Stimulated activated CD8-positive, alpha-beta memory T cell treated with anti-CD3 and anti-CD28 coated beads, Interleukin-7, amount 100 ng/mL, for 1 hour (primary cell): ENCODE data around the gene ARHGAP42.

ENCODE experiments used
- DNase-seq, 2 donors: peaks; one replicate each; pipeline ENCODE4 v3.0.0-alpha.2; 2020; ENCODE audit warnings: low read depth in 2 of 2

ARHGAP42 gene

GRCh38 chr11:100800202-100800601 lies 113.1 kb downstream of the ARHGAP42 start:
- DNase-seq: no peak

DNA sequence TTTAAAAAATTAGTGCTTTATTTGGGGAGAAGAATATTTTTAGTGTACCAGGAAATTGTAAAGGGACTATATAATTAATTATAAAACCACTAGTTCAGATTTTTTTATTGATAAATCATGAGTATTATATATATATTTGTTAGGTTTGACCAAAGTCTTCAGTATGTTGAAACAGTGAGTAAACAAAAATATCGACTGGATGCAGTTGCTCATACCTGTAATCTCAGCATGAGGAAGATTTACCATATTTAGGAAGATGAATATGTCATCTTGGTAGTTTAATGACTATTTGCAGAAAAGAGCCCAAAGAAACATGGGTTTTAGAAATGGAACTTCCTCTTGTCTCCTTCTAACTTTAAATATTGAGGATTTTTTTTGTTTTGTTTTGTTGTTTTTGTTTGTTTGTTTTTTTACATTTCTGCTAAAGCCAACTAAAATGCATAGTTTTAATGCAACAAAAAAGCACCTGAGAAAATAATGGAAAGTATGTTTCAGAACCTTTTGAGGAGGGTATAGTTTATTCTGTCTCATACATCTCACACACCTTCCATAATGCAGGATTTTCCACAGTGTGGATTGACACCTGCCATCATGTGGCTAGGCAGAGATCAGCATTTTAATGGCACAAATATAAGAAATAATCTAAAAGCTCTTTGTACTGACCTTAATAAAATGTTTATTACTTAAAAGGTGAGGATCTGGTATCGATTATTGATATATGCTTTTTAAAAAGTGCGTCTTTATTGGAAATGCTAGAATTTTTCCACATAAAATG lies 114.3 kb downstream of the ARHGAP42 start:
- no peak for DNase-seq

GRCh38 chr11:100805506-100806199 lies 118.6 kb downstream of the ARHGAP42 start:
- DNase-seq: no peak

DNA sequence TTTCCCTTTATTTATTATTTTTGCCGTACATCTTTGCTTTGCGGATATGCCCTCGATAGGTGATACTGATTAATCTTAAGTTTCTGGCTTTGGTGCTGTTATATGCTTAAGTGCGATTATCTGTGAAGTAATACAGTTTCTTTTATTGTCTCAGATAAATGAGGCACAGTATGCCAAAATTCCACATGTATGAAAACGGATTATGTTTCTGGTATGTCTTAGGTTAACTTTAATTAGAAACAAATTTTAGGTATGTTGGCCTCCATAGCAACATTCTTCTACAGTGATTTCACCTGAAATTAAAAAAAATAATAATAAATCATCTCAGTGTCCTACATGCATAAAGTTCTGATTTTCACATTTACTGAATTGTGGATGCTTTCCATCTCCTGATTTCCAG lies 119.2 kb downstream of the ARHGAP42 start:
- DNase-seq: no peak

- DNase-seq: no peak
Observed at GRCh38 chr11:100808904-100809491, 121.9 kb downstream of the ARHGAP42 start.

GRCh38 chr11:100810146-100810545 lies 123.1 kb downstream of the ARHGAP42 start:
- no peak for DNase-seq

- DNase-seq: no peak
Observed at GRCh38 chr11:100810666-100811065, 123.6 kb downstream of the ARHGAP42 start.

DNA sequence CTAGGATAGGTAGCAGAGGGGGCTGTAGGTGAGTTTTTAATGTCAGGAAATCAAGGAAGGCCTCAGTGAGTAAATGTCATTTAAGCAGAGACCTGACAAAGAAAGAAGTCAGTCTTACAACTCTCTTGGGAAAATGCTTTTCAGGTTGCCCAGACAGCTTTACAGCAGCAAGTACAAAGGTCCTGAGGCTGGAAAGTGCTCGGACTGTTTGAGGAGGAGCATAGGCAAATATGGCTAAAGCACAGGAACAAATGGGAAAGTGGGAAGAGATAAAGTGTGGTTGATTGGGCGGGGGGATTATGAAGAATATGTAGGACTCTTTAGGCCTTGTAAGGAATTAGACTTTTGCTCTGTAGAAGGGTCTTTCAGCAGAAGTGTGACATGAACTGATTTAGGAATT lies 125.4 kb downstream of the ARHGAP42 start:
- DNase-seq: no peak

GRCh38 chr11:100815787-100816330 lies 128.8 kb downstream of the ARHGAP42 start:
- no peak for DNase-seq

- DNase-seq: no peak
Observed at GRCh38 chr11:100816823-100817222, 129.7 kb downstream of the ARHGAP42 start.

DNA sequence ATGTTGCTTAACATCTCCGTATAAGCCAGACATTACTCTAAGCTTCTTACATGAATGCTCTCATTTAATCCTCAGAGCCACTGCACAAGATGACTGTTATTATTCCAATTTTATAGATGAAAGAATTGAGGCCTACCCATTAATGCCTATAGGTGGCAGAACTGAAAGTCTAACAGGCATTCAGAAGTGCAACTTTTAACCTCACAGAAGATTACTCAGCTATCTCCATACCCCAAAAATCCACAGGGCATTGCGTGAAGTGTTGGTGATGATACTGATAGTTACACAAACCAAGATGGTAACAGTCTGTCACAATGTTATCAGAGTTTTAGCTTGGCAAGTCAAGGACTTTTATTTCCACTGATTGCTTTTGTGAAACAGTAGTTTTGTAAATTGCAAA lies 130.5 kb downstream of the ARHGAP42 start:
- DNase-seq: no peak

DNA sequence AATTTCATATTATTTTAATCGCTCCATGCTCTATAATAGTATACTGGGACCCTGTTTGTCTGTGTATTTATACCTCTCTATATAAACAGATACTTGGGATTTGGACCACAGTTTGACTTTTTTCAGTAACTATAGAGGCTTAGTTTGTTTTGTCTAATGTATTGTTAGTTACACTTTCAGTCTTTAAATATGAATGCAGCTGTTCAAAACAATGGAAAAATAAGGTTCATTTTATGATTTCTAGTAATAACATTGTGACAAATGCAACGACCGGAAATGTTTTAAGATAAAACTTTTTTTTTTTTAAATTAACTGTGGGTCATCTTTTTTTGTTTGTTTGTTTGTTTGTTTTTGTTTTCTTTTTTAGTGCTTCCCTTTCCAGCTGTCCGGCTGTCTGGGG lies 133.5 kb downstream of the ARHGAP42 start:
- DNase-seq: no peak

- DNase-seq: no peak
Observed at GRCh38 chr11:100821198-100821597, 134.1 kb downstream of the ARHGAP42 start.

DNA sequence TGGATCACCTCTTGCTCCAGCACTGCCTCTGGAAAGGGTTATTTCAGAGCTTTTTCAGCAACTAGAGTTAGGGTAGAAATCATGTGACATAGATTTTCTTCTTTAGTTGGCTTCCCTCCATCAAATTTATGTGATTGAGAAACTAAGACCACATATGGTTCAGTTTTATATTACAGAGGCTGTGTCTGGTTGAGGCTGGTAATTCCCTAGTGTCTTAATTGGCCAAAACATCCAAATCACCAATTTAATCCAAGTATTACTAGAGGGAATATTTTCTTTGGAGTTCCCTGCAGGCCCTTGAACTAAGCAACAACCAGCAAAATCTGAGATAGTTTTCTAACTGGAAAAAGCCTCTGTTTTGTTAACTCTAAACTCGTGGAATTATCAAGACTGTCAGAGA lies 136.3 kb downstream of the ARHGAP42 start:
- DNase-seq: no peak

DNA sequence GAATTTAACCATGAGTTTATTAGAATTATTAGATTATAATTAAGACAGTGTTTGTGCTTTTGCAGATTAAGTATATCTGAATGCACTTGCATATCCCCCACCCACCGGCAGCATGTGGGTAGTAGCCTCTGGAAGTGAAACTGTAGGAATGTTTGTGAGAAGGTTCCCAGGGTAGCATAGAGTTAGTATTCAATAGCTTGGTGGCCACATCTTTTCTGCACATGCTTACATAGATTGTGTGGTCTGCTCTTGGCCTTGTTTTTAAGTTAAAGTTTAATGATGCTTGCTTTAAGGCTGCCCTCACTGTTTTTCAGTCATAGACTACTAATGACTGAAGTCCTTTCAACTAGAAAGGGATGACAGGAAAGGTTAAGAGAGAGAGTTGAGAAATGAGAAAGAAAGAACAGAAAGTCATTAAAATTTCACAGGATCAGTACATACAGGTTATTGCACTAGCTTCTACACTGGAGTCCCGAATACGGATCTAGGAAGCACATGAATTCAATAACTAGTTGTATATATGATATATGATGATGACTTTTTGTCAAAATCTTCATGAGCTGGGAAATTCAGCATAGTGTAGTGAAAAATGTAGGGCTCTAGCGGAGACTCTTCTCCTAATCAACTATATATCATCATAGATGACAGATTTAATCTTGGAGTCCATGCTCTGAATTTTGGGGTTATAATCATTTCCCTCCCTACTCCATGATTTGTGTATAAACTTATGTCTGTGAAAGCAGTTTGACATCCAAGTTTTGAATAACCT lies 137.1 kb downstream of the ARHGAP42 start:
- no peak for DNase-seq

DNA sequence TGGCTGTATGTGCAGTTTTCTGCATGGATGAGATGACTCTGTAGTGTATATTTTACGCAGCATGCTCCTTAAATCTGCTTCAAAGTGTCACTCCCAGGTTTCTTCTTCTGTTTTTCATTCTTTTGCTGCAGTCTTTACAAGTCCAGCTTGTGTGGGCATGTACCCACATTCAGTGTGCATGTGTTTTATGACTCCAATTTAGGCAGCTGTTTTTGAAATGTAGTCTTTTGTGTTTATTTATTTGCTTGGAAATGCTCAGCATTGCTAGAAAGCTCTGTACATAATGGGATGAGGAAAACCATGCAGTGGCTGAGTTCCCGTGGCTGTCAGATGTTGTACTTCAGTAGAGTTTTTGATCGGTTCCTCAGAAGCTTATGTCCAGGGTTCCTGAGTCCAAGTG lies 138.5 kb downstream of the ARHGAP42 start:
- no peak for DNase-seq

GRCh38 chr11:100827934-100828661 lies 141.0 kb downstream of the ARHGAP42 start:
- DNase-seq: no peak

DNA sequence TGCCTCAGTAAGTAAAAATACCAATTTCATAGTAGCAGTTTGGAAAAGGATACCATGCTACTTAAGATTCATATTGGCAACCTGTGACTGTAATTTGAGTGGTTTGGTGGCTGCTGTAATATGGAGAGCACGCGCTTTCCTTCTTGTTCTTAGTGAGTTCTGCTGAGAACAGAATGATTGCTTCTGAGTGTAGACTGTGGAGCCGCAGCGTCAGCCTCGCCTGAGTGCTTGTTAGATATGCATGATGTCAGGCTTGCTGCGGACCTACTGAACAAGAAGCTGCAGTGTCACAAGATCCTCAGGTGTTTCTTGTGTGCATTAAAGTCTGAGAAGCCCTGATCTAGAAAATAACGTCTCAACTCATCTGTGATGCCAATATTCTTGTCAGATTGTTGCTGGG lies 143.2 kb downstream of the ARHGAP42 start:
- no peak for DNase-seq

- no peak for DNase-seq
Observed at GRCh38 chr11:100830978-100831732, 144.1 kb downstream of the ARHGAP42 start.

GRCh38 chr11:100831929-100832494 lies 144.9 kb downstream of the ARHGAP42 start:
- no peak for DNase-seq
